GM23338 (cell line): Measurements from ENCODE around the gene HJV.
"Not testable (repeated sequence)": the region's sequence is repeated elsewhere in the genome, so short reads cannot be mapped to it uniquely, and the experiment has no call there.

Experiments used
- EZH2 ChIP-seq: fragments of 200-600 bp; sonication (generic); IDR thresholded peaks from one replicate; pipeline ENCODE4 v1.8.0; 2017; ENCODE audit warnings: antibody characterized with exemption, mild to moderate bottlenecking, low read depth; ENCODE audit not compliant: unreplicated experiment
- EZH2phosphoT487 ChIP-seq: fragments of 200-600 bp; sonication (generic); IDR thresholded peaks from one replicate; pipeline ENCODE4 v1.8.1; 2018; ENCODE audit warnings: antibody characterized with exemption; ENCODE audit not compliant: unreplicated experiment
- NANOG ChIP-seq: IDR thresholded peaks from 2 replicates; pipeline ENCODE4 v1.6.1; 2016; ENCODE audit warnings: antibody characterized with exemption, borderline replicate concordance
- POLR2AphosphoS5 ChIP-seq: IDR thresholded peaks from 2 replicates; pipeline ENCODE4 v1.6.1; 2016; ENCODE audit warnings: antibody characterized with exemption, low read depth
- REST ChIP-seq: IDR thresholded peaks from one replicate; pipeline ENCODE4 v1.6.1; 2018; ENCODE audit warnings: antibody characterized with exemption; ENCODE audit not compliant: unreplicated experiment
- TF ChIP-seq, protein P1 (sequence below), 2 experiments: fragments of 200-600 bp in 1 of 2; sonication (generic) in 1 of 2; conservative IDR thresholded peaks; 2 replicates each; pipeline versions ENCODE4 v1.5.1 to v1.6.1; 2016 to 2017; ENCODE audit warnings: antibody characterized with exemption in 2 of 2, low read depth in 2 of 2, mild to moderate bottlenecking in 2 of 2, moderate library complexity in 1 of 2

DNA sequence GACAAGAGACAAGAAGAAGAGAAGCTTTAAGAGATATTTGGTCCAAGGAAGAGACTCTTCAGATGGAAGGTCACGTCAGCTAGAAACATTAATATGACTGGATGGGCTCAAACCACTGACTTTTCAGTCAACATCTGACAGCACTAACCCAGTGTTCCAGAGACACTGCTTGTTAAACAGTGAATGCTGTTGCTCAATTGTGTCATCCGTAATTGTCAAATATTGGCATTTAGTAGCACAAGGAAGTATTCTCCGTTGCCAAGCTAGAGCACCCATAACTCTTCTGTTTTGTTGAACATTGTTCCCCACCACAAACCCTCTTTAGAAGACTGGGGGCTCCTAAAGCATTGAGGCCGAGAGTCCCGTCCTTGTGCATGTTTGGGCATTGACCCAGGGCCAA is 37.6 kb upstream of the HJV start:
- TF ChIP-seq NANOG, EZH2phosphoT487, POLR2AphosphoS5, REST, EZH2: not testable (repeated sequence)
- TF ChIP-seq, protein P1, sequence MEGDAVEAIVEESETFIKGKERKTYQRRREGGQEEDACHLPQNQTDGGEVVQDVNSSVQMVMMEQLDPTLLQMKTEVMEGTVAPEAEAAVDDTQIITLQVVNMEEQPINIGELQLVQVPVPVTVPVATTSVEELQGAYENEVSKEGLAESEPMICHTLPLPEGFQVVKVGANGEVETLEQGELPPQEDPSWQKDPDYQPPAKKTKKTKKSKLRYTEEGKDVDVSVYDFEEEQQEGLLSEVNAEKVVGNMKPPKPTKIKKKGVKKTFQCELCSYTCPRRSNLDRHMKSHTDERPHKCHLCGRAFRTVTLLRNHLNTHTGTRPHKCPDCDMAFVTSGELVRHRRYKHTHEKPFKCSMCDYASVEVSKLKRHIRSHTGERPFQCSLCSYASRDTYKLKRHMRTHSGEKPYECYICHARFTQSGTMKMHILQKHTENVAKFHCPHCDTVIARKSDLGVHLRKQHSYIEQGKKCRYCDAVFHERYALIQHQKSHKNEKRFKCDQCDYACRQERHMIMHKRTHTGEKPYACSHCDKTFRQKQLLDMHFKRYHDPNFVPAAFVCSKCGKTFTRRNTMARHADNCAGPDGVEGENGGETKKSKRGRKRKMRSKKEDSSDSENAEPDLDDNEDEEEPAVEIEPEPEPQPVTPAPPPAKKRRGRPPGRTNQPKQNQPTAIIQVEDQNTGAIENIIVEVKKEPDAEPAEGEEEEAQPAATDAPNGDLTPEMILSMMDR (conservative IDR thresholded peaks at IDR 0.05; ENCODE audit: low read depth in 2 of 2), result not testable (repeated sequence)
